Measurements from ENCODE around the gene HAP1. TPM values are rescaled to one million over a fixed set of nuclear protein-coding genes. Genes with fewer than 3 reads are reported as not detected.

The HAP1 gene
- polyA plus RNA-seq, 1 of the 3 experiments (the other 2 are of a cell fraction) = 0.18 TPM

GRCh38 chr17:41680426-41681040 lies 53.9 kb downstream of the HAP1 start (continued):
- TF ChIP-seq, protein P1, sequence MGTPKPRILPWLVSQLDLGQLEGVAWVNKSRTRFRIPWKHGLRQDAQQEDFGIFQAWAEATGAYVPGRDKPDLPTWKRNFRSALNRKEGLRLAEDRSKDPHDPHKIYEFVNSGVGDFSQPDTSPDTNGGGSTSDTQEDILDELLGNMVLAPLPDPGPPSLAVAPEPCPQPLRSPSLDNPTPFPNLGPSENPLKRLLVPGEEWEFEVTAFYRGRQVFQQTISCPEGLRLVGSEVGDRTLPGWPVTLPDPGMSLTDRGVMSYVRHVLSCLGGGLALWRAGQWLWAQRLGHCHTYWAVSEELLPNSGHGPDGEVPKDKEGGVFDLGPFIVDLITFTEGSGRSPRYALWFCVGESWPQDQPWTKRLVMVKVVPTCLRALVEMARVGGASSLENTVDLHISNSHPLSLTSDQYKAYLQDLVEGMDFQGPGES (IDR thresholded peaks at IDR 0.05; ENCODE audit: low read depth, low read length) = no peak
- TF ChIP-seq MXI1 (IDR thresholded peaks at IDR 0.05; ENCODE audit: low read depth, low read length) (no peak), RFX5 (IDR thresholded peaks at IDR 0.05; ENCODE audit: low read length) (no peak), NRF1 (IDR thresholded peaks at IDR 0.05; ENCODE audit: low read depth, low read length) (no peak), EP300 (IDR thresholded peaks at IDR 0.05; ENCODE audit: borderline replicate concordance in 1 of 2, low read depth in 1 of 2, low read length in 1 of 2) (no peak), RAD21 (IDR thresholded peaks at IDR 0.05; ENCODE audit: low read length) (no peak)

DNA sequence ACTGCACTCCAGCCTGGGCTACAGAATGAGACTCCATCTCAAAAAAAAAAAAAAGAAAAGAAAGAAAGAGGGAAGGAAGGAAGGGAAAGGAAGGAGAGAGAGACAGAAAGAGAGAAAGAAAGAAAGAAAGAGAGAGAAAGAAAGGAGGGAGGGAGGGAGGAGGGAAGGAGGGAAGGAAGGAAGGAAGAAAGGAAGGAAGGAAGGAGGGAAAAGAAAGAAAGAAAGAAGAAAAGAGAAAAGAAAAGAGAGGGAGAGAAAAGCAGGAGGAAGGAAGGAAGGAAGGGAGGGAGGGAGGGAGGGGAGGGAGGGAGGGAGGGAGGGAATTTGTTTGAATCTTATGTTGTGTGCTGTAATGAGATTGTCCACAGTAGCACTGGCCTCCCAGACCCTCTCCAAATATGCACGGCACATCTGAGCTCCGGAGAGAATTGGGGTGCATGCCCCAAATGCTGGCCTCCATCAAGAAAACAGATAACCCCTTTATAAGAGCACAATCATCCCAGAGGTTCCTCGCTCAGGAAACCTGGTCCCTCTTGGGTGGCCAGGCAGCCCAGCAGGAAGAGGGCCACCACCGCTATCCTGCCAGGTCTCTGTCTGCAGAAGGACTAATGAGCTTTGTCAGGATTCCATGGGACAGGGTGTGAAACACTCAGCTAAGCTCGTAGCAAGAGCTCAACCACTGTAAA lies 54.6 kb downstream of the HAP1 start:
- no peaks in the 10 kb centered on the region for H4K20me1 ChIP-seq (ENCODE audit: insufficient read depth)
- peaks cover 0 to 14% of the 10 kb centered on the region in 2 experiments; a peak in 1 of 4 replicates for H3K4me1 ChIP-seq (ENCODE audit: control insufficient read depth in 1 of 2, insufficient read depth in 2 of 2, low read depth in 1 of 2, low read length in 1 of 2)
- H3K27me3 ChIP-seq (ENCODE audit: insufficient read depth) = peaks cover 5% of the 10 kb centered on the region; the same call in 1 of the 2 replicates
- H3K9me3 ChIP-seq = no peaks in the 10 kb centered on the region
- ChIA-PET POLR2A (interaction anchor here (0.6 to 1.6 kb wide), 2 partner anchors 9 to 10 kb away, joined by 4 to 8 read pairs; partner anchors contain the start of gene EIF1), CTCF (interaction anchor here (0.9 to 18.0 kb wide), 7 partner anchors 10 to 876 kb away, joined by 3 to 235 read pairs (median 7); partner anchors contain the start of gene EIF1)
- no peak for TF ChIP-seq SMC3 (IDR thresholded peaks at IDR 0.05; ENCODE audit: low read depth, low read length)
- no peak for TF ChIP-seq FOXJ3 (CRISPR knock-in tag; IDR thresholded peaks at IDR 0.05)
- H2AFZ ChIP-seq (ENCODE audit: low read depth) = no peak overlapping the region
- no peak for DNase-seq
- no peak overlapping the region for H3K27ac ChIP-seq (ENCODE audit: low read depth in 2 of 2, low read length in 1 of 2)
- H3K9me2 ChIP-seq = no peaks in the 10 kb centered on the region
- no peaks in the 10 kb centered on the region for H3K79me2 ChIP-seq (ENCODE audit: insufficient read depth)
- no peaks in the 10 kb centered on the region for H3F3A ChIP-seq (replicated peaks; ENCODE audit: insufficient read depth)
- no peak overlapping the region for H3K4me3 ChIP-seq (ENCODE audit: low read depth in 2 of 2, low read length in 1 of 2)
- WGBS (ENCODE audit: low lambda C conversion rate) = 75% methylated on average over 3 of the region's 5 CpGs
- H3K36me3 ChIP-seq (replicated peaks in 1 of 2; ENCODE audit: control insufficient read depth in 1 of 2, insufficient read depth in 2 of 2, low read length in 1 of 2) = no peaks in the 10 kb centered on the region
- H3K4me2 ChIP-seq = no peak overlapping the region
- no peak overlapping the region for H3K9ac ChIP-seq

DNA sequence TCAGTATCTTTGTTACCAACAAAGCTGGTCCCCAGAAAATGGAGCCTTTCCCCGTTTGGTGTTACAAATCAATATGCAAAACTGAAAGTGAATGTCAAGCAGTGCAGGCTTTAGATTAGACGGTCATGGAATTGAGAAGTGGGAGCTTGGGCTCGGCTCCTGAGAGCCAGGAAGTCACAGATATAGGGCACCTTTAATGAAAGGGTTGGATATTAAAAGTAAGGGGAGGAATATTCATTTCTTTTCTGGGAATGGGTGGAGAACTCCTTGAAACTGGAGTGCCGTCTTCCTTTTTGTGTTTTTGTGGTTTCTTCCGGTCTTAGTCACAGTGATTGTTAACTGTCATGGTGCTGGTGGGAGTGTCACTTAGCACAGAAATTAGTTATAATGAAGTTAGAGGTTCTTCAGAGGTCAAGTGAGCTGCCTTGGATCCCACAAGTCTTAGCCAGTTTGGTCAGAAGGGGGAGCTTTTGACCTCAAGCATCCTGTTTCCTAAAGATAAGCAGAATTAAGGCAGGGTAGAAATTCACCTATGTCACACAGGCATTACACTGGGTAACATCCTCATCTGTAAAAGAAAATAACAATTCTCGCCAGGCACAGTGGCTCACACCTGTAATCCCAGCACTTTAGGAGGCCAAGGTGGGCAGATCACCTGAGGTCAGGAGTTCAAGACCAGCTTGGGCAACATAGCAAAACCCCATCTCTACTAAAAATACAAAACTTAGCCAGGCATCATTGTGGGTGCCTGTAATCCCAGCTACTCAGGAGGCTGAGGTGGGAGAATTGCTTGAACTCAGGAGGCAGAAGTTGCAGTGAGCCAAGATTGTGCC lies 55.3 kb downstream of the HAP1 start:
- Histone ChIP-seq H3K36me3 (replicated peaks in 1 of 2; ENCODE audit: control insufficient read depth in 1 of 2, insufficient read depth in 2 of 2, low read length in 1 of 2) (no peaks in the 10 kb centered on the region), H3K9ac (no peak overlapping the region; the same call in 1 of the 2 replicates), H3K27ac (ENCODE audit: low read depth in 2 of 2, low read length in 1 of 2) (peak overlapping the region in 1 of 2 experiments; percentile 36; a peak in 2 of 4 replicates), H3K4me2 (peak overlapping the region; percentile 36), H3K27me3 (ENCODE audit: insufficient read depth) (peaks cover 8% of the 10 kb centered on the region; the same call in 1 of the 2 replicates), H4K20me1 (ENCODE audit: insufficient read depth) (no peaks in the 10 kb centered on the region), H3K4me3 (ENCODE audit: low read depth in 2 of 2, low read length in 1 of 2) (no peak overlapping the region), H3K4me1 (ENCODE audit: control insufficient read depth in 1 of 2, insufficient read depth in 2 of 2, low read depth in 1 of 2, low read length in 1 of 2) (peaks cover 0 to 10% of the 10 kb centered on the region in 2 experiments; a peak in 1 of 4 replicates), H3K9me3 (no peaks in the 10 kb centered on the region), H3K79me2 (ENCODE audit: insufficient read depth) (no peaks in the 10 kb centered on the region), H3K9me2 (no peaks in the 10 kb centered on the region), H2AFZ (ENCODE audit: low read depth) (peak overlapping the region; percentile 75; the same call in 1 of the 2 replicates), H3F3A (replicated peaks; ENCODE audit: insufficient read depth) (no peaks in the 10 kb centered on the region)
- TF ChIP-seq GATA2 (CRISPR knock-in tag; IDR thresholded peaks at IDR 0.05) (no peak), TCF12 (IDR thresholded peaks at IDR 0.05) (no peak), NRF1 (IDR thresholded peaks at IDR 0.05; ENCODE audit: low read depth, low read length) (no peak), CHD2 (IDR thresholded peaks at IDR 0.05; ENCODE audit: low read length, partially characterized antibody) (no peak), TAF1 (IDR thresholded peaks at IDR 0.05; ENCODE audit: borderline replicate concordance, low read depth, low read length) (no peak), EP300 (IDR thresholded peaks at IDR 0.05; ENCODE audit: borderline replicate concordance in 1 of 2, low read depth in 1 of 2, low read length in 1 of 2) (no peak)
- TF ChIP-seq, protein P2, sequence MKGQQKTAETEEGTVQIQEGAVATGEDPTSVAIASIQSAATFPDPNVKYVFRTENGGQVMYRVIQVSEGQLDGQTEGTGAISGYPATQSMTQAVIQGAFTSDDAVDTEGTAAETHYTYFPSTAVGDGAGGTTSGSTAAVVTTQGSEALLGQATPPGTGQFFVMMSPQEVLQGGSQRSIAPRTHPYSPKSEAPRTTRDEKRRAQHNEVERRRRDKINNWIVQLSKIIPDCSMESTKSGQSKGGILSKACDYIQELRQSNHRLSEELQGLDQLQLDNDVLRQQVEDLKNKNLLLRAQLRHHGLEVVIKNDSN (IDR thresholded peaks at IDR 0.05; ENCODE audit: borderline replicate concordance, low read depth) = no peak
- POLR2A ChIA-PET = interaction anchor here (1.3 kb wide), 1 partner anchor 9 kb away, joined by 8 read pairs; the partner anchor contains the start of gene EIF1
- WGBS (ENCODE audit: low lambda C conversion rate) = 50% methylated on average over 6 of the region's 6 CpGs
- DNase-seq = no peak
- CTCF ChIA-PET = interaction anchor here (3.6 to 18.0 kb wide), 4 partner anchors 10 to 130 kb away, joined by 13 to 235 read pairs (median 28); partner anchors contain the start of gene EIF1

Measured in SK-N-SH (cell line).